Inflammatory macrophage treated with lipopolysaccharide for 4 hours (primary cell): ENCODE data around the gene IDH1.
"Not testable (repeated sequence)": the region's sequence is repeated elsewhere in the genome, so short reads cannot be mapped to it uniquely, and the experiment has no call there.

ENCODE experiments used
- DNase-seq: peaks from one replicate; pipeline ENCODE4 v3.0.0-alpha.2; 2020

The IDH1 gene

DNA sequence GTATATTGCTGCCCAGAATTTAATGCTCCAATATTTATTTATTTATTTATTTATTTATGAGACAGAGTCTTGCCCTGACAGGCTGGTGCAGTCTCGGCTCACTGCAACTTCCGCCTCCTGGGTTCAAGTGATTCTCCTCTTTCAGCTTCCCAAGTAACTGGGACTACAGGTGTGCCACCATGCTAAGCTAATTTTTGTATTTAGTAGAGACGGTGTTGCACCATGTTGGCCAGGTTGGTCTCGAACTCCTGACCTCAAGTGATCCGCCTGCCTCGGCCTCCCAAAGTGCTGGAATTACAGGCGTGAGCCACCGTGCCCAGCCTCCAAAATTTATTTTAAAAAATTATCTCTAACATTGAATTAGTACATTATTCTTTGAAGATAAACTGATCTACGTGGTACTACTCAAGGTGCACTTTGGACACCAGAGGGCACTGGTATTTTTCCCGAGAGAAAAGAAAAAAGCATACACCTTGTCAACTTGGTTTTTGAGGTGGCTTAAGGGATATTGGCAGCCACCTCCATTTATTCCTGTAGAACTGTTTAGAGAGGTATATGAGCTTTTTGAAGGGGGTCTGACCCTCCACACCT, 1.4 kb upstream of the IDH1 start:
- DNase-seq, result no peak

DNA sequence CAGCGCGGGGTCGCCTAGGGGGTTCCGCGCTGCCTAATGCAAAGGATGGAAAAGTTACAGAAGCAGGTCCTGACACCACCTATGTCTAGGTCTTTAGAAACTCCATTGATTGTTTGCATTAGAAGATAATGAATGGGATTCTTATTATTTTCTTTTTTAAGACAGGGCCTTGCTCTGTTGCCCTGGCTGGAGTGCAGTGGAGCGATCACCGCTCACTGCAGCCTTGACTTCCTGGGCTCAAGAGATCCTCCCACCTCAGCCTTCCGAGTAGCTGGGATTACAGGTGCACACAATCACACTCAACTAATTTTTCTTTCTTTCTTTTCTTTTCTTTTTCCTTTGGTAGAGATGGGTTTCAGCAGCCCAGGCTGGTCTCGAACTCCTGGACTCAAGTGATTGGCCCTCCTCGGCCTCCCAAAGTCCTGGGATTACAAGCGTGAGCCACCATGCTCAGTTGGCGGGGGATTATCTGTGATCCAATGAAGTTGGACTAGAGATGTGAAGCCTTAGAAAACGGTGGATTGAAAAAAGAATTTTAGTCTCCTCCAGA, 761 bp upstream of the IDH1 start:
- no peak for DNase-seq

- peak; percentile 80 for DNase-seq
Observed at GRCh38 chr2:208254118-208254870, 577 bp downstream of the IDH1 start.

GRCh38 chr2:208253600-208254117, 1.2 kb downstream of the IDH1 start:
- no peak for DNase-seq

GRCh38 chr2:208252716-208253492, 2.0 kb downstream of the IDH1 start:
- DNase-seq, result peak; percentile 48

DNA sequence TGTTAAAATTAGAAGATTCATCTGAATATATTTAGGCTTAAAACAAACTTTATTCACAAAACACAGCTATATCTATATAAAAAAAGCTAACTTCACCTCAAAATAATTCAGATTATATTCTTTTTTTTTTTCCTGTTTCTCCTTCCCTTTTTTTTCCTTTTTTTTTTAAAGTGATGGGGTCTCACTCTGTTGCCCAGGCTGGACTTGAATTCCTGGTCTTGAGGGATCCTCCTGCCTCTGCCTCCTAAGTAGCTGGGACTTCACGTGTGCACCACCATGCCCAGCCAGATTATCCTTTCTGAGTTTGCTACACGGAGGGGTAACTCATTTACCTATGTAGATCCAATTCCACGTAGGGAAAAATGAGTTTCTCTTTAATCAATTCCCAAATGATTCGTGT, 3.8 kb downstream of the IDH1 start:
- DNase-seq, result no peak

DNA sequence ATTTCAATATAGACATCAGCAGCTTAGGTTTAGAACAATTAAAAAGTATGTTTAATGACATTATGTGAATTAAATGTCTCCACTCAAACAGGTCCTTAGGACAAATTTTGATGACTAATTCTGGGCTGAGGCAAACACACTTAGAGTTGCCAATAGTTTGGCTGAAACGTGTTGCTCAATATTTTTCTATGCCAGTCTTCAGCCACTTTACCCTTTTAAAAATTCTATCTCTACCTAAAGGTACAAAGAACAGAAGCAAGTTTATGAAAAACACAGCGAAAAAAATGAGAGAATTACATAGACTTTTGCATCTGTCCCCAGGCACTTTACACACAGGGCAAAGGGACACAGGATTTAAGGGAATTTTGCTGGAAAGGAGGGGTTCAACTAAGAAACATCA, 4.5 kb downstream of the IDH1 start:
- peak; percentile 73 for DNase-seq

DNA sequence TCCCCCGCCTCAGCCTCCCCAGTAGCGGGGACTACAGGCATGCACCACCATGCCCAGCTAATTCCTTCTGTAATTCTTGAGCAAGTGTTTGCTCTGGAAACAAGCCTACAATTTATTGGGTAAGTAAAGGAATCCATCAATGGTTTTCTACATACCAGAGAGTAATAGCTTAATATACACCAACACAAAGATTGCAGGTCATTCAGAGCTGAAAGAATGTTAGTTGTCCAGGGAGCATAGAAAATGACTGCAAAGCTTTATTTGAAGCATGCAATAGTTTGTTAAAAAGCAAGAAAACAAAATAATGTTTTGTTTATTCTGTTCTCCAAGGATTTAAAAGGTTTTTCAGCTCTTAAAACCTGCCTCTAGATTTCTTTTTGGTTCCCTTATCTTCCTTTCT, 5.6 kb downstream of the IDH1 start:
- no peak for DNase-seq

DNA sequence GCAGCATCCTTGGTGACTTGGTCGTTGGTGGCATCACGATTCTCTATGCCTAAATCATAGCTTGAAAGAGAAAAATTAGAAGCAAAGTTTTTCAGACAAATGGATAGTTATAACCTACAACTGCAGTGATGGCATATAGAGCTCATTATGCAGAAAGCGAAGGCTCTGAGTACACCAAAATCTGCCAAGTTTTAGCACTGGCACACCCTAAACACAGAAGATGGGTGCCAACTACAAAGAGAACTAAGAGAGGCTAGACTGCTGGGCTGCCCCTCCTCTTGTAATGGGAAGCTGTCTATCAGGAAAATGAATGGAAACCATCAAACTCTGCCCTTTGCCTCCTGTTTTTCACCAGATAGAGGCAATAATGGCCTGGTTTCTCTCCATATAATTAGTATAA, 6.3 kb downstream of the IDH1 start:
- DNase-seq, result no peak

DNA sequence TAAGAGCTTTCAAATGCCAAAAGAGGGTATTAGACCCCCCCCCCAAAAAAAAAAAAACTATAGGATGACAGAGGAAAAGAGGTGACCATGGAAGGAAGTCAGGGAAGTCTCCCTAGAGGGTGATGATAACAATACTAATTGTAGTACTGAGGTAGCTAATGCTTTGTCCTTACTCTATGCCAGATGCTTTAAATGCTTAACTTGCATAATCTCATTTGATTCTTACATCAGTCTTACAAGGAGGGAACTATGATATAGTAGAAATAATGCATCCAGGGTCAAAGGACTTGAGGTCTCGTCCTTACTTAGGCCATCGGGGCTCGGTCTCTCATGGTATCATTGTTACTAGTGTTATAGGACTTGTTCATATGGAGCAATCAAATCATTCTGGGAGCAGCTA, 9.1 kb downstream of the IDH1 start:
- DNase-seq, result no peak

DNA sequence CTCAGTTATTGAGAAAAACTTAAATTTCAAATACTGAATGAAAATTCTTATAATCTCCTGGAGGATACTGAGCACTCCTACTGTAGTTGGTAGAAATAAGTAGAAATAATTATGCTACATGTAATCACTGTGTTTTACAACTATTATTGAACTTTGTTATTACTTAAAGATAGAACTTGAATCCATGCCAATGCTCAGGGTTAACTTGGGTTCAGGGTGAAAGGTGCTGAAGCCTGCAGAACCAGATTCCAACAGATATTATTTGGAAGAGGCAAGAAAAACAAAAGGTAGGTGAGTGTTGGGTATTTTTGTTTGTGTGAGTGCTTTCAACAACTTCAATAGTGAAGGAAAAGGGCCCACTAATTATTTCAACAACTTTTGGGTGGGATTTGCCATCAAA, 10.4 kb downstream of the IDH1 start:
- no peak for DNase-seq

GRCh38 chr2:208240619-208241209, 14.2 kb downstream of the IDH1 start:
- DNase-seq, result no peak

DNA sequence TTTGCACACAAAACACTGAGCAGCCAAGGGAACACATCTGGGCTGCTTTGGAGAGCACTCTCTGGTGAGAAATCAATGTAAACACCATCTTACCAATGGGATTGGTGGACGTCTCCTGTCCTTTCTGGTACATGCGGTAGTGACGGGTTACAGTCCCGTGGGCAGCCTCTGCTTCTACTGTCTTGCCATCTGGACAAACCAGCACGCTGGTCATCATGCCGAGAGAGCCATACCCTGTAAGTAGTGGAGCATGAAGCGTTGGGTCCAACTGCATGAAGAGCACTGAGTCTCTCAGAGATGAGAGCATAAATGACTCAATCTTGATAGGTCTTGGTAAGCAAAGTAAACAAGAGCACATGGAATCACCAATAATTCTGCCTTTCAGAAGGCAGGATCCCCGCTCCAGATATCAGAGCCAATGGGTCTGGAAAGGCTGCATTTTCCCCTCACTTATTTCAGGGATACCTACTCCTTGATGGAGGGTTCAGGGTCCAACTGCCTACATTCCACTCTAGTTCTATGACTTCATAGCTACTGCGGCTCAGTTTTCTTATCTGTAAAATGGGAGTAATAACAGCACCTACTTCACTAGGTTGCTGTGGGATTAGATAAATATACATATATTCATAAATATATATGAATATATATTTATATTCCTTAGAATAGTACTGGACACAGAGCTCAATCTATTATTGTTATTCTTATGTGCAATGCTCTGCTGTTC, 14.9 kb downstream of the IDH1 start:
- DNase-seq, result no peak

DNA sequence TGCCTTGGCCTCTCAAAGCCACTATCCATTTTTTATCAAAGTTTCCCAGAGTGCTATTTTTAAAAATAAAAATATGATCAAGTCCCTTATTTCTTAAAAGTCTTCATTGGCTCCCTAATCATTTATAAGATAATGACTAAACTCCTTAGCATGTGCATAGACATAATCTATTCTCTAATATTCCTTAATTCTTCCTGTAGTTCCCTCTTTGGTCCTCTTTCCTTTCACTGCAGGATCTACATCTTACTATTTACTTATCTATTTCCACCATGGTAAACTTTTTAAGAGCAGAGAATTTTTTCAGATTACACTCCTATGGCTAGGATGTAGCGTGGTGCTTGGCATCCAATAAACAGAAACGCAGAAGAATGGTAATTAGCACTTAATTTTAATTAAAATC, 19.0 kb downstream of the IDH1 start:
- DNase-seq, result no peak

GRCh38 chr2:208234786-208235185, 20.1 kb downstream of the IDH1 start:
- no peak for DNase-seq

DNA sequence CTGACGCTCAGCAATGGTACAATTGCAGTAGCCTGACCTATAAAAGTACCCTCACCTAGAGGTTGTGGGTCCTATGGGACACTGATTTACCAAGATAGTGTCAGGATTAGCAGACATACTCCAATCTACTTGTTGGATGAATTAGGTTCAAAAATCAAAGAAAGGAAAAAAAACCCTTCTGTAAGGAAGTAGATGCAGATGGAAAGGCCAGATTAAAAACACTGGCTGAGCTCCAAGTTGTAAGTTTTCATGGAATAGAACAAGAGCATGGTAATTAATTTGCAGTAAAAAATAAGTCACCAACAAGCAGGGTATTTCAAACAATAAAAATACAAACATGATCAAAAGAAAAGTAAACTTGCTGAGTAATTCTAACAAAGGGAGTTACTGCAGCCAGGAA, 26.4 kb downstream of the IDH1 start:
- no peak for DNase-seq

GRCh38 chr2:208227581-208228232, 27.2 kb downstream of the IDH1 start:
- no peak for DNase-seq

GRCh38 chr2:208224802-208225201, 30.1 kb downstream of the IDH1 start:
- no peak for DNase-seq

DNA sequence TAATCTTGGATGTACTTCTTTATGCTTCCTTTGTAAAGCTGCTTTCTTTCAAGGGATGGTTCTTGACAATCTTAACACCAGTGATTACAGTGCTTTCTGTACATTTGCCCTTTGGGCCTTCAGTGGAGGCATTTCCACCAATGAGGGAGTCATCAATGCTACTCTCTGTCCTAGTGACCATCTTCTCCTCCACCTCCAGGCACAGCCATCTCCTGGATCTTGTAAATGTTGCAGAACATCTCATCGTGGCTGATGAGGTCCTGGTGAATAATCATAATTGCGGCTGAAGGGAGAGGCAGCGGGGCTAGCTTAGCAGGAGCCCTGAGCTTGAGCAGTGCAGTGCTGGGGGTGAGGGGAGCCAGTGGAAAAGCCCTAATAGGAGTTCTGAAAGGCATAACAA, 32.5 kb downstream of the IDH1 start:
- no peak for DNase-seq

GRCh38 chr2:208221873-208222272, 33.0 kb downstream of the IDH1 start:
- not testable (repeated sequence) for DNase-seq

- no peak for DNase-seq
Observed at GRCh38 chr2:208210688-208211451, 44.0 kb downstream of the IDH1 start.
